ELF-1 (cell line): ENCODE results near the gene ORC6.
"Not testable (repeated sequence)": the region's sequence is repeated elsewhere in the genome, so short reads cannot be mapped to it uniquely, and the experiment has no call there.

ENCODE experiments used
- DNase-seq: peaks from one replicate; pipeline ENCODE4 v3.0.0-alpha.2; 2016; ENCODE audit warnings: low read depth, low spot score

ORC6 gene

GRCh38 chr16:46689365-46690280 lies at the start of gene ORC6:
Gene ORC6 (plus strand): TSS chr16:46689659. CDS start chr16:46689706, 47 bp downstream.
- DNase-seq = peak; percentile 99

GRCh38 chr16:46648656-46649055 lies 40.8 kb upstream of the ORC6 start:
- no peak for DNase-seq

- DNase-seq = no peak
Measured at GRCh38 chr16:46649588-46650253, 39.7 kb upstream of the ORC6 start.

GRCh38 chr16:46650254-46650623 lies 39.2 kb upstream of the ORC6 start:
- peak; percentile 53 for DNase-seq

- DNase-seq = no peak
Measured at GRCh38 chr16:46651305-46651704, 38.2 kb upstream of the ORC6 start.

- no peak for DNase-seq
Measured at GRCh38 chr16:46658925-46659324, 30.5 kb upstream of the ORC6 start.

- no peak for DNase-seq
Measured at GRCh38 chr16:46662123-46662522, 27.3 kb upstream of the ORC6 start.

GRCh38 chr16:46673320-46674013 lies 16.0 kb upstream of the ORC6 start:
- DNase-seq = peak; percentile 81

- DNase-seq = not testable (repeated sequence)
Measured at GRCh38 chr16:46677943-46678342, 11.5 kb upstream of the ORC6 start.

GRCh38 chr16:46681867-46682266 lies 7.6 kb upstream of the ORC6 start:
- DNase-seq = not testable (repeated sequence)

GRCh38 chr16:46686815-46687473 lies 2.5 kb upstream of the ORC6 start:
- no peak for DNase-seq

- DNase-seq = no peak
Measured at GRCh38 chr16:46687486-46687885, 2.0 kb upstream of the ORC6 start.

- no peak for DNase-seq
Measured at GRCh38 chr16:46688101-46688653, 1.3 kb upstream of the ORC6 start.

- DNase-seq = peak; percentile 99
Measured at GRCh38 chr16:46688654-46689364, 650 bp upstream of the ORC6 start, which contains the start of gene VPS35. Gene VPS35 (minus strand): TSS chr16:46689178. CDS start chr16:46689133, 45 bp downstream.

- DNase-seq = peak; percentile 34
Measured at GRCh38 chr16:46690281-46691178, 1.1 kb downstream of the ORC6 start.

- DNase-seq = no peak
Measured at GRCh38 chr16:46691726-46692125, 2.3 kb downstream of the ORC6 start.

- DNase-seq = no peak
Measured at GRCh38 chr16:46693598-46693997, 4.1 kb downstream of the ORC6 start.

GRCh38 chr16:46695937-46696336 lies 6.5 kb downstream of the ORC6 start:
- DNase-seq = no peak

- DNase-seq = no peak
Measured at GRCh38 chr16:46696957-46697356, 7.5 kb downstream of the ORC6 start.

- DNase-seq = no peak
Measured at GRCh38 chr16:46700048-46700447, 10.6 kb downstream of the ORC6 start.
